Caco-2 (cell line): ENCODE results near the gene SLC24A4. TPM values are rescaled to one million over a fixed set of nuclear protein-coding genes. Genes with fewer than 3 reads are reported as not detected.

Experiments used
- BruUV-seq: library from RNA; stranded (reverse); fragments of 400-500 nt; replicated peaks from 2 replicates; lab custom pipeline; 2021; lab: Mats Ljungman, UMichigan
- CTCF ChIA-PET: fragments of 300-600 bp; sonication (Branson Sonifier 250); formaldehyde crosslinking; loops from one replicate; lab custom pipeline; 2022; ENCODE audit warnings: antibody characterized with exemption; lab: Charles Lee
- POLR2A ChIA-PET: fragments of 300-600 bp; sonication (Branson Sonifier 250); formaldehyde crosslinking; loops from one replicate; lab custom pipeline; 2022; ENCODE audit warnings: antibody characterized with exemption; lab: Charles Lee
- DNase-seq, 2 experiments: peaks; one replicate each; pipeline versions ENCODE4 v3.0.0 to v3.0.0-alpha.2; 2020 to 2022
- H3K27me3 ChIP-seq: replicated peaks from 2 replicates; pipeline ENCODE4 v1.6.0; 2011; ENCODE audit warnings: low read length; ENCODE audit not compliant: control insufficient read depth, insufficient read depth
- H3K36me3 ChIP-seq: 2 replicates; pipeline ENCODE4 v1.5.1; 2011; ENCODE audit warnings: low read length; ENCODE audit not compliant: control insufficient read depth, insufficient read depth
- H3K4me1 ChIP-seq: fragments of 250-450 bp; sonication (Bioruptor Pico); 2 replicates; pipeline ENCODE4 v1.5.1; 2020; ENCODE audit warnings: mild to moderate bottlenecking
- H3K4me3 ChIP-seq: 2 replicates; pipeline ENCODE4 v1.5.1; 2011; ENCODE audit warnings: low read depth, mild to moderate bottlenecking, control low read depth, low read length
- H3K9me3 ChIP-seq: fragments of 250-450 bp; sonication (Bioruptor Pico); 2 replicates; pipeline ENCODE4 v1.5.1; 2020; ENCODE audit warnings: mild to moderate bottlenecking, moderate library complexity
- H3K27ac Mint-ChIP-seq: one replicate; pipeline ENCODE4 v1.8.0; 2022; ENCODE audit warnings: mixed read lengths; ENCODE audit not compliant: unreplicated experiment
- H3K27me3 Mint-ChIP-seq: one replicate; pipeline ENCODE4 v1.8.0; 2022; ENCODE audit warnings: mixed read lengths; ENCODE audit not compliant: insufficient read depth, unreplicated experiment
- H3K36me3 Mint-ChIP-seq: one replicate; pipeline ENCODE4 v1.8.0; 2022; ENCODE audit warnings: mild to moderate bottlenecking, mixed read lengths; ENCODE audit not compliant: insufficient read depth, unreplicated experiment
- H3K4me1 Mint-ChIP-seq: one replicate; pipeline ENCODE4 v1.8.0; 2022; ENCODE audit warnings: low read depth, mixed read lengths; ENCODE audit not compliant: unreplicated experiment
- H3K4me3 Mint-ChIP-seq: one replicate; pipeline ENCODE4 v1.8.0; 2022; ENCODE audit warnings: mild to moderate bottlenecking, moderate library complexity, mixed read lengths; ENCODE audit not compliant: unreplicated experiment
- H3K9me3 Mint-ChIP-seq: one replicate; pipeline ENCODE4 v1.8.0; 2022; ENCODE audit warnings: mixed read lengths; ENCODE audit not compliant: unreplicated experiment
- CTCF ChIP-seq, 2 experiments: fragments of 200-600 bp in 1 of 2; IDR thresholded peaks; 1 replicate in 1 of 2; 2 replicates in 1 of 2; pipeline versions ENCODE4 v1.5.1 to v1.8.0; 2011 to 2022; ENCODE audit warnings: antibody characterized with exemption in 1 of 2, control low read depth in 1 of 2, inconsistent platforms in 1 of 2, low read depth in 1 of 2, low read length in 1 of 2, mild to moderate bottlenecking in 1 of 2, moderate library complexity in 1 of 2; ENCODE audit not compliant: insufficient read depth in 1 of 2, severe bottlenecking in 1 of 2, unreplicated experiment in 1 of 2
- intact Hi-C: fragments of 100-400 bp; cut with micrococcal nuclease; formaldehyde crosslinking; loops from one replicate; pipeline ENCODE4 v1.10.0; 2022; ENCODE audit not compliant: unreplicated experiment
- total RNA-seq: library from RNA; stranded (reverse); gene quantifications from 2 replicates; pipeline ENCODE4 v1.2.3, GENCODE V29; 2022

Gene SLC24A4
- total RNA-seq, 1 experiment from 2014 or later, result not detected

- Mint-ChIP-seq H3K27ac (no peak overlapping the region), H3K4me3 (no peak overlapping the region), H3K36me3 (peaks cover 4% of the 10 kb centered on the region), H3K4me1 (peaks cover 7% of the 10 kb centered on the region), H3K27me3 (no peaks in the 10 kb centered on the region), H3K9me3 (no peaks in the 10 kb centered on the region)
- ChIA-PET POLR2A (no interaction called here), CTCF (no interaction called here)
- no peak for TF ChIP-seq CTCF (IDR thresholded peaks at IDR 0.05; ENCODE audit: insufficient read depth in 1 of 2, low read depth in 1 of 2, low read length in 1 of 2, severe bottlenecking in 1 of 2, unreplicated experiment in 1 of 2)
- no peaks in the 10 kb centered on the region for H3K27me3 ChIP-seq
- no peak for DNase-seq
- no TSS peak for BruUV-seq
- intact Hi-C loops, result no loop called here
- no peaks in the 10 kb centered on the region for H3K36me3 ChIP-seq
- peaks cover 24% of the 10 kb centered on the region for H3K4me1 ChIP-seq
- H3K4me3 ChIP-seq, result no peak overlapping the region
- H3K9me3 ChIP-seq, result no peaks in the 10 kb centered on the region
Observed at GRCh38 chr14:92542766-92543554, 220.0 kb downstream of the SLC24A4 start.

GRCh38 chr14:92544051-92544720 is 221.2 kb downstream of the SLC24A4 start:
- no peak overlapping the region for H3K27ac Mint-ChIP-seq
- H3K27me3 Mint-ChIP-seq, result no peaks in the 10 kb centered on the region
- H3K9me3 ChIP-seq, result no peaks in the 10 kb centered on the region
- TF ChIP-seq CTCF (IDR thresholded peaks at IDR 0.05; ENCODE audit: insufficient read depth in 1 of 2, low read depth in 1 of 2, low read length in 1 of 2, severe bottlenecking in 1 of 2, unreplicated experiment in 1 of 2), result no peak
- ChIA-PET POLR2A (interaction anchor here (0.5 kb wide), 1 partner anchor 70 kb away, joined by 3 read pairs; no protein-coding TSS in a partner anchor), CTCF (interaction anchor here (0.7 kb wide), 1 partner anchor 63 kb away, joined by 4 read pairs; no protein-coding TSS in a partner anchor)
- BruUV-seq, result no TSS peak
- H3K27me3 ChIP-seq, result no peaks in the 10 kb centered on the region
- peaks cover 4% of the 10 kb centered on the region for H3K36me3 Mint-ChIP-seq
- H3K4me1 Mint-ChIP-seq, result peaks cover 7% of the 10 kb centered on the region
- H3K4me3 Mint-ChIP-seq, result no peak overlapping the region
- no peaks in the 10 kb centered on the region for H3K36me3 ChIP-seq
- DNase-seq, result peak; percentile 27 to 58
- intact Hi-C loops, result no loop called here
- H3K4me3 ChIP-seq, result no peak overlapping the region
- H3K9me3 Mint-ChIP-seq, result no peaks in the 10 kb centered on the region
- H3K4me1 ChIP-seq, result peaks cover 21% of the 10 kb centered on the region

DNA sequence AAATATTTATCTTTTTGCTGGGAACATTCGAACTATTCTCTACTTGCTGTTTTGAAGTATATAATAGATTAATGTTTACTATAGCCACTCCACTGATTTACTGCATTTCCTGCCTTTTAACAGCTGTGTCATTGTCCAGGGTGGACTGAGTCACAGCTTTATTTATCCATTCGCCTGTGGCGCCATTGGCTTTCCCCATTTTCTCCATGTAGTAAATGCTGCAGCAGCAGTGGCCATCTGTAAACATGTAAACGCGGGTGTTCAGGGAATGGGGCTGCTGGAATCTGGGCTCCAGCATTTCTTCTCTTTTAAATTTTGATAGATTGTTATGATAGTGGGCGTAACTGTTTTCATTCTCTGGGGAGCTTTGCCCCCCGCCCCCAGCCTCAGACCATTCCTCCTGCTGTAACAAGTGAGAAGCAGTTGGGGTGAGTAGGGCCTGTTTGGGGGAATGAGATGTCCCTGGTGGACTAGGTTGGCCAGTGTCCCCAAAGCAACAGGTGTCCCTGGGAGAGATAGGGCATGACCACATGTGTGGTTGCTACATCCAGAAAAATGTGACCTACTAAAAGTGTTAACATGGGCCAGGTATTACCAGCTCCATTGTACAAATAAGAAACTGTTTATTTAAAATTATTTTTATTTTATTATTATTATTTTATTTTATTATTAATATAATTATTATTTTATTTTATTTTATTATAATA is 223.5 kb downstream of the SLC24A4 start:
- no peak for DNase-seq
- POLR2A ChIA-PET, result no interaction called here
- no TSS peak for BruUV-seq
- intact Hi-C loops, result no loop called here
- Histone ChIP-seq H3K36me3 (no peaks in the 10 kb centered on the region), H3K9me3 (no peaks in the 10 kb centered on the region), H3K4me3 (no peak overlapping the region), H3K27me3 (no peaks in the 10 kb centered on the region), H3K4me1 (0 out of 2 replicates have a peak, but pooled peaks cover 6% of the 10 kb centered on the region)
- Mint-ChIP-seq H3K9me3 (no peaks in the 10 kb centered on the region), H3K27me3 (no peaks in the 10 kb centered on the region), H3K27ac (no peak overlapping the region), H3K4me1 (peaks cover 7% of the 10 kb centered on the region), H3K4me3 (no peak overlapping the region), H3K36me3 (peaks cover 4% of the 10 kb centered on the region)
- no peak for TF ChIP-seq CTCF (IDR thresholded peaks at IDR 0.05; ENCODE audit: insufficient read depth in 1 of 2, low read depth in 1 of 2, low read length in 1 of 2, severe bottlenecking in 1 of 2, unreplicated experiment in 1 of 2)
- CTCF ChIA-PET, result interaction anchor here (0.5 kb wide), 1 partner anchor 68 kb away, joined by 4 read pairs; no protein-coding TSS in a partner anchor
